Anterior cingulate cortex (tissue), 58 donors: ENCODE measurements around the gene EFNB3.

Experiments
- DNase-seq, 58 donors: peaks; one replicate each; lab custom pipeline; 2025; lab: John Stamatoyannopoulos, UW

EFNB3 gene

DNA sequence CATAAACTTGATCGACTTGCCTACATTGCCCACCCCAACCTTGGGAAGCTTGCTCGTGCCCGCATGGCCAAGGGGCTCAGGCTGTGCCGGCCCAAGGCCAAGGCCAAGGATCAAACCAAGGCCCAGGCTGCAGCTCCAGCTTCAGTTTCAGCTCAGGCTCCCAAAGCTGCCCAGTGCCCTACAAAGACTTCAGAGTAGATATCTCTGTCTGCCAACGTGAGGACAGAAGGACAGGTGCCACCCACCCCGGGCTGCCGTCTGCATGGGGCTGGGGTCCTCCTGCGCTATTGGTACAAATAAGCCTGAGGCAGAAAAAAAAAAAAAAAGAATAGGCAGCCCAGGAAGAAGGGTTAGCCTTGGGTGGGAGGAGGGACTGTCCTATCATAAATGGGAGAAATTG is 49.7 kb downstream of the EFNB3 start:
- no peak for DNase-seq

DNA sequence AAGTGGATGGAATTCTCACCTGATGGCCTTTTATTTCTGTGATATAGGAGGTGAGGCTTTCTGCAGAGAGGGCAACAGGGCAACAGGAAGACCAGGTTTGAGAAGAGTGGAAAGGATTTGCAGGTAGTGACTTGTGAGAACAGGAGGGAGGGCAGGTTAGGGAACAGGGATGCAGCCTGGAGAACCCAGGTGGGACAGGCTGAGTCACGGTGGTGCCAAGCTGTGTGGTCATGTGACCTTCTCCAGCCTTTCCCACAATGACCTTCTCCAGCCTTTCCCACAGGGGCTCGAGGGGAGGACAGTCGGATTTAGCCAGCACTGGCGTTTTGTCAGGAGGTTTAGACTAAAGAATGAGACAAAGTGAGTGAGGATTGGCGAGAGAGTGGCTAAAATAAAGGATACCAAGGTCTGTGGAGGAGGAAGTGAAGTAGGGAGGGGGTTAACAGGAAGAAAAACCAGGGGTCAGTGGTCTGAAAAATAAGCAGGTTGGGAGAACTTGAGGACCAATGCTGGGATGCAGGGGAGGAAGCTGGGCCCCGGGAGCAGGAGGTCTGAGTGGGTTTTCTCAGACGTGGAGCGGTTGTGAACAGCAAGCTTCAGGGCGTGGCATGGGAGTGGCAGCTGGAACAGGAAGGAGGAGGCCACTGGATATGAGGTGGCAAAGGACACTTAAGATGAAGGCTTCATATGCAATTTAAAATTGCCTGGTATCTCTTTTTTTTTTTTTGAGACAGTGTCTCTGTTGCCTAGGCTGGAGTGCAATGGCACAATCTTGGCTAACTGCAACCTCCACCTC is 50.3 kb downstream of the EFNB3 start:
- DNase-seq: no peak

DNA sequence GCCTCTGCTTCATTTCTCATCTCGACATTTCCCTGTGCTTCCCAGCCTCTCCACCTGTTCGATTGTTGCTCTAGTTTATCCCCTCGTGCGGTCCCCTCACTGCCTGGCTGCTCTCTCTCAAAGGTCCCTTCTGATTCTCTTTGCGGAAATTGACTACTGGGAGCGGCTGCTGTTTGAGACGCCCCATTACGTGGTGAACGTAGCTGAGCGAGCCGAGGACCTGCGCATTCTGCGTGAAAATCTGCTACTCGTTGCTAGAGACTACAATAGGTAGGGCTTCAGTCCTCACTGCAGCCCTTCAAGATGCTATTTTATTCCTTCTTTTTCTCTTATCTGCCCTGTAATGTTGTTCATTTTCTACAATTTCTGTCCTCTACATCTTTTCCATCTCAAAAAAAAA is 52.0 kb downstream of the EFNB3 start:
- DNase-seq: no peak
